GM18520 (cell line): ENCODE data around the gene MAGED1.

ENCODE experiments used
- ATAC-seq: cut with Tn5 transposase; IDR thresholded peaks from one replicate; pipeline ENCODE4 v1.9.1; 2021; ENCODE audit not compliant: unreplicated experiment

Gene MAGED1, protein sequence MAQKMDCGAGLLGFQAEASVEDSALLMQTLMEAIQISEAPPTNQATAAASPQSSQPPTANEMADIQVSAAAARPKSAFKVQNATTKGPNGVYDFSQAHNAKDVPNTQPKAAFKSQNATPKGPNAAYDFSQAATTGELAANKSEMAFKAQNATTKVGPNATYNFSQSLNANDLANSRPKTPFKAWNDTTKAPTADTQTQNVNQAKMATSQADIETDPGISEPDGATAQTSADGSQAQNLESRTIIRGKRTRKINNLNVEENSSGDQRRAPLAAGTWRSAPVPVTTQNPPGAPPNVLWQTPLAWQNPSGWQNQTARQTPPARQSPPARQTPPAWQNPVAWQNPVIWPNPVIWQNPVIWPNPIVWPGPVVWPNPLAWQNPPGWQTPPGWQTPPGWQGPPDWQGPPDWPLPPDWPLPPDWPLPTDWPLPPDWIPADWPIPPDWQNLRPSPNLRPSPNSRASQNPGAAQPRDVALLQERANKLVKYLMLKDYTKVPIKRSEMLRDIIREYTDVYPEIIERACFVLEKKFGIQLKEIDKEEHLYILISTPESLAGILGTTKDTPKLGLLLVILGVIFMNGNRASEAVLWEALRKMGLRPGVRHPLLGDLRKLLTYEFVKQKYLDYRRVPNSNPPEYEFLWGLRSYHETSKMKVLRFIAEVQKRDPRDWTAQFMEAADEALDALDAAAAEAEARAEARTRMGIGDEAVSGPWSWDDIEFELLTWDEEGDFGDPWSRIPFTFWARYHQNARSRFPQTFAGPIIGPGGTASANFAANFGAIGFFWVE

DNA sequence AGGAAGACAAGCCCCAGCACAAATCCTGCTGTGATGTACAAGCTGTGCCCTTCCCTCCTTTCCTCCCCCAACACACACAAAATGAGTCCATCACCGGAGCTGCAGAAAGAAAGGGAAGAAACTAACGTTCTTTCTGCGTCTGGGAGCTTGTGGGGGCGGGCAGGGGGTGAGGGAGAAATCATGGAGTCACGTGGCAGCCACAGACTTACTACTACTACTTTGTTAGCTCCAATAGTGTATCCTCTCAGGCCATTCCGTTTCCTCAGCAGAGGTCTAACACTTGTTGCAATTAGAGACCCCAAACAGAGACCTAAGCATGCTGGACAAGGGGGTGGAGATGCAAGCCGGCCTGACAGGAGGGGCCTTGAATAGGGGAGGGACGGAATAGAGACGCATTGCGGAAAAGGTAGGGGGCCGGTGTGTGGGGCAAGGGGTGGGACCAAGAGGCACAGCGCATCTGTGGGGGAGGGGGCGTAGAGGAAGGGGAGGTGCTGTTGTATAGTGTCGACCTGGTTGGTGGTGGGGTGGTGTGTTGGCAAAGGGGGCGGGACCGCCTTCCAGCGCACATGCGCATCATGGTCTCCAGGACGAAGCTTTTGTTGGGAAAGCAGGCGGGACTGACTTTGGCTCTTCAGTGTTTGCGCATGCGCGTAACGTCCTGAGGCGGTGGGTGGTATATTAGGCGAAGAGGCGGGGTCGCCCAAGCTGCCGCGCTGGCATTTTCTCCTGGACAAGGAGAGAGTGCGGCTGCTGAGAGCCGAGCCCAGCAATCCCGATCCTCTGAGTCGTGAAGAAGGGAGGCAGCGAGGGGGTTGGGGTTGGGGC lies at the start of gene MAGED1:
Gene MAGED1, plus strand, starts transcription at position 703 of the 825 bp plus-strand sequence. CDS start 682 bp downstream, outside the sequence.
- ATAC-seq, result peak; percentile 44

DNA sequence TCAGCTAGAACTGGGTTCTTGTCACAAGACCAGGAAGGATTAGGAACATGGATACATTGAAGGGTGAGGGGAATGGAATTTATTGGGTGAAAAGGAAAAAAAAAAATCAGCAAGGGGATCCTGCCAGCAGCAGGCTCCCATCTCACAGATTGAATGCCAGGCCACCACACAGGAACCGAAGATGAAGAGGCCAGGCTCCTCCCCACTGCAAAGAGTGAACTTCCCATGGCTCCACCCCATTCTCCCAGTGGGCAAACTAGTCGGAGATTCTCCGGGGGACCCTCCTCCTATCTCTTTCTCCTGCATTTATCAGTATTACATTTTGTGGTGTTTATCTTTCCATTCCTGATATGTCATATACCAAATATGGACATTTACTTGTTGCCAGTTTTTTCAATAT lies 46.0 kb upstream of the MAGED1 start:
- ATAC-seq, result no peak

DNA sequence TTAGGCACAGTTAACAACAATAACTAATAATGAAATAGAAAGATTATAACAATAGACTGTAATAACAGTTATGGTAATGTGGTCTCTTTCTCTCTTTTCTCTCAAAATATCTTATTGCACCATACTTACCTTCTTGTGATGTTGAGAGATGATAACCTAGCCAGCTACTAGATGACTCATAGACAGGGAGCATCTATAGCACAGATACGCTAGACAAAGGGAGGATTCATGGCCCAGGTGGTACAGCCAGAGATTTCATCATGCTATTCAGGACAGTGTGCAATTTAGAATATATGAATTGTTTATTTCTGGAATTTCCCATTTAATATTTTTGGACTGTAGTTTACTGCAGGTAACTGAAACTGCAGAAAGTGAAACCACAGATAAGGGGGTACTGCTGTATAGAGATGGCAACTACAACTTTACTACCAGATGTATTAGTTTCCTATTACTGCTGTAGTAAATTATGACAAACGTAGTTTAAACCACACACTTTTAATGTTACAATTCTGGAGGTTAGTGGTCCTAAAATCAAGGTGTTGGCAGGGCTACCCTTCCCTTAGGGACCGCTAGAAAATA lies 41.8 kb upstream of the MAGED1 start:
- ATAC-seq, result no peak

DNA sequence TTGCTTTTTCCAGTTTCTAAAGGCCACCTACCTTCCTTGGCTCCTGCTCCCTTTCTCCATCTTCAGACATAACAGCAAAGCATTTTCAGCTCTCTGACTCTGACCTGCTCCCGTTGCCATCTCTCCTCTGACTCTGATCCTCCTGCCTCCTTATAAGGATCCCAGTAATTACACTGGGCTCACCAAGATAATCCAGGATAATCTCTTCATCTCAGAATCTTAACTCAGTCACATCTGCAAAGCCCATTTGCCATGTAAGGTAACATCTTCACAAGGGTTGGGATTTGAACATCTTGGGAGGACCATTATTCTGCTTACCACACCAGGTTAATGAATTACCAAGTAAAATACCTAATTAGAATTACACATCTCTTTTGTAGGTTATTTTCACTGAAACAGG lies 41.3 kb upstream of the MAGED1 start:
- ATAC-seq, result no peak

DNA sequence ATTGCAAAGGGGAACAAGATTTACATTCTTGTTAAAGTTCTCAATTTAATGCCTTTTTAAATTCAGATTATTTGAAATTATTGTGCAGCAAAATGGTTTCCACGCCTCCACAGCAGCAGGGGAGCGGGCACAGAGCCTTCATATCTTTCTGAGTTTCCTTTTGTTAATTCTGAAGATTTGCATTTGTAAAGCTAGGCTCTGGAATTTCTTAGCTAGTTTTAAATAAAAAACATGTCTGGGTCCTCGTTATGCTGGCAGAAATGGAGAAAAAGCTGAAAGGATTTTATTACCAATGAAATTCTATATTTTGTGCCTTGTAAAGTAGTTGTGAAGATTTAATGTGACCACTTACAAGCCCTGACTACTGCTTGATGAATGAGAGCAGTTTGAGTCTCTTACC lies 40.8 kb upstream of the MAGED1 start:
- ATAC-seq, result no peak

DNA sequence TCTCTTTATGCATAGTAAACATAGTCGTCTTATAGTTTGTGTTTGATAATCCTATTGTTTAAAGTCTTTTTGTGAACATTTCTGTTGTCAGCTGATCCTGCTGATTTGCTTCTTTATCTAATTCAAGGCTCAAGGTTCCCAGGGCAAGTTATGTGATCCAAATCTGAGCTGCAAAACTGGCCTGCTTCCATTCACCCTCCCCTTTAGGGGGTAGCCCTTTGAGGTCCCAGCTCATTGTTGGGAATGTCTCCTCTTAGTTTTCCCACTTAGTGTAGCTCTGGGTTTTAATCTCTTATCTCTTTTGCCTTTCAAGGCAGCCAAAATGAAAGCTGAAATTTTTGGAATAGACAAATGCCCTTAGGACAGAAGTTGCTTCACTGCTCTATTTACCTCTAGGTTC lies 40.2 kb upstream of the MAGED1 start:
- no peak for ATAC-seq

DNA sequence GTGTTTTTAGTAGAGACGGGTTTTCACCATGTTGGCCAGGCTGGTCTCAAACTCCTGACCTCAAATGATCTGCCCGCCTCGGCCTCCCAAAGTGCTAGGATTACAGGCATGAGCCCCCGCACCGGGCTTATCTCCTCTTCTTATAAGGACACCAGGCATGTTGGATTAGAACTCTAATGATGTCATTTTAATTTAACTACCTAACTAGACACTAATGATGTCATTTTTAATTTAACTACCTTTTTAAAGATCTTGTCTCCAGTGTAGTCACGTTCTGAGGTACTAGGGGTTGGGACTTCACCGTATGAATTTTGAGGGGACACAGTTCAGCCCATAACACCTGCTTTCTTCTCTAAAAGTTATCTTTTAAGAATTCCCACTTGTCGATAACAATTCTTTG lies 37.7 kb upstream of the MAGED1 start:
- no peak for ATAC-seq

DNA sequence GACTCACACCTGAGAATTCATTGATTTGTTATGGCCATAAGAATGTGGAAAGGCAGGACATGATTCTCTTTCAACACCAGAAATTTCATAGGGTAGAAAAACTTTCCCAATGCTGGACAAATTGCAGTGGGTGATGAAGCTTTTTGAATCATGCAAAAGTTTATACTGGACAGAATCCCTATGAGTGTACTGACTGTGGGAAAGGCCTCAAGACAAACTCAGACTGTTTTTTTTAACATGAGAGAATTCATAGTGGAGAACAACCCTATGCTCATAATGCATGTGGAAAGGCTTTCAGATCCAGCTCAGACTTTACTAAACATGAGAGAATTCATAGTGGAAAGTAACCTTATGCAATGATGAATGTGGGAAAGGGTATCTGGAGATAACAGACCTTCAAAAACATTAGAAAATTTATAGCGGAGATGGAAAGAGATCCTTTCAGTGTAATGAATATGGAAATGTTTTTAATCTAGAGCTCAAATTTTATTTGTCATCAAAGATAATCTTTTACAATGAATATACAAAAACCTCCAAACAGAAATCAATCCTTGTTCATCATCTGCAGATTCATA lies 36.2 kb upstream of the MAGED1 start:
- ATAC-seq, result no peak

DNA sequence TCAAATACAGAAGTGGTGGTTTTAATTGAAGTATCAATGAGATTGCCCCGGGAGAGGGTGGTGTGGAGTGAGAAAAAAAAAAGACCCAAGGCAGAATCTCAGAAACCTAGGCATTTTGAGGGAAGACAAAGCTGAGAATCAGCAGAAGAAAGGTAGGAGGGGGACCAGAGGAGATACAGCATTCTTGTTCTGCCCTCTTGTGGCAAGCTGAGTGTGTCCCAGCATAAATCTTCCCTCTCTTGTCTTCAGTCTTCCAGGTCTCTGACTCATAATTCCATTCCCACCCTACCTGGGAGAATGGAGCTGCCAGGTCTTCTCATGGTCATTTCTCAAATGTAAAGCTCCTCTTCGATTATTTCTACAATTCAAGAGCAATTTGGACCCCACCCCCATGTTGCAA lies 32.7 kb upstream of the MAGED1 start:
- ATAC-seq, result no peak

DNA sequence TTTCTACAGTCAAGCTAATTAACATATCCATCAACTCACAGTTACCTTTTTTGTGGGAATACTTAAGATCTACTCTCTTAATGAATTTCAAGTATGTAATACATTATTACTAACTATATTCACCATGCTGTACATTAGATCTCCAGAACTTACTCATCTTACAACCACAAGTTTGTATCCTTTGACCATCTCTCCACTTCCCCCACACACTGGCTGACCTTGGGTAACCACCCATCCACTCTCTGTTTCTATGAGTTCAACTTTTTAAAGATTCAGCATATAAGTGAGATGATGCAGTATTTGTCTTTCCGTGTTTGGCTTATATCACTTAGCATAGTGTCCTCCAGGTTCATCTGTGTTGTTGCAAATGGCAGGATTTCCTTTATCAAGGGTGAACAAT lies 30.5 kb upstream of the MAGED1 start:
- peak; percentile 89 for ATAC-seq

DNA sequence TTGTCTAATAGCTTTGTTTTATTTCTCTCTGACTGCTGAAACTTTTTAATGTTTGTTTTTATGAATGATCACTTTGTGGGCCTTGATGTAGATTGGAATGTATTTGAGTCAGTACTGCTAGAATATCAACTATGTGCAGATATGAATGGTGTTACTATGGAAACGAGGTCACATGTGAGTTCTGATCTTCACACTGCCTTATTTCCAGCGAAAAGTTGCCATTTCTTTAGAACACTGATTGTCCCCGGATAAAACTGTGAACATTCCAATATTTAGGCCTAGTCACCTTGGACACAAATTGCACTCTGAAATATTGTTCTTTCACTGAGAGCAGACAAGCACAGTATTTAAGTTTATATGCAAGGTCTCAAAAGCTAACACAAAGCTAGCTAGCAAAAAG lies 27.2 kb upstream of the MAGED1 start:
- ATAC-seq, result no peak

DNA sequence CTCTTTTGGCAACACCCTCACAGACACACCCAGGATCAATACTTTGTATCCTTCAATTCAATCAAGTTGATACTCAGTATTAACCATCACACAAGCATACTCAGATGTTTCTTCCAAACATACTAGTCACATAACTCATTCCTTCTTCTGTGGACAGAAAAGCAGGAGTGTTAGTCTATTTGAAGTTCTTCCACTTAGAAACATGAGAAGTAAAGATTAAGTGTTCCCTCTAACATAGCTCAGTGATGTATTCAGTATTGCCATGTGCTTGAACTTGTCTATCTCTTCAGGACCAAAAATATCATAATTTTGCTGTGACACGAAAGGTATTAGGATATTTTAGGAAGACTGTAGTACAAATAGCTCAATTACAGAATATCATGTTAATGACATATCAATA lies 25.8 kb upstream of the MAGED1 start:
- no peak for ATAC-seq

DNA sequence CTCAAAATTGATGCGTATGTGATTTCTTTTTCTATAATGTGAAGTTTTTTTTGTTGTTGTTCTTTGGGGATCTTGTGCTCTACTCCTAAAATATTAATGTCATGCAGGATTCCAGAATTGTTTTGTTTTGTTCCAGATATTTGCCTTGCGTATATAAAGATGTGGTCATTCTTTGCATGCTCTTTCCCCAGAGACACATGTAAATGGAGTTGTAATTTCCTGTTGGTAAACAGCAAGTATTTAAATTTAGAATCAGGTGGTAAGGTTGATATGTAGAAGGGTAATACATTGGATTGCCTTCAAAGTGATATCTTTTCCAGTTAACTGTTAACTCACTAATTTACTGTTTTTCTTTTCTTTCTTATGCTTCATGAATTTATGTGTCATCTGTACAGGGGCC lies 23.1 kb upstream of the MAGED1 start:
- no peak for ATAC-seq

DNA sequence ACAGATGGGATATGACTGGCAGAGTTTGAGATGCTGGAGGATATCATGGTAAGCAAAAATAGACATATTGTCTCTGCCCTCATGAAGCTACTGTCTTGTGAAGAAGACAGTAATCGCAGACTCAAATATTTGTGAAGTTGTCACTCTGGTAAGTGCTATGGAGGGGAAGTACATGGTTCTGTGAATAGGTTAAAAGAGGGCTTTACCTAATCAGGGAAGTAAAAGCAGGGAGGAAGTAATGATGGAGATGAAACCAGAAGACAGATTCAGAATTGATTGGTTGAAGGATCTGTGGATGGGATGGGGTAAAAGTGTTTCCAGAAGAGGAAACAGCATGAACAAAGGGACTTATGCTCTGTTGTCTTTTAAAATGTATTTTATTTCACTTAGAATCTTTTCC lies 19.3 kb upstream of the MAGED1 start:
- ATAC-seq, result no peak

DNA sequence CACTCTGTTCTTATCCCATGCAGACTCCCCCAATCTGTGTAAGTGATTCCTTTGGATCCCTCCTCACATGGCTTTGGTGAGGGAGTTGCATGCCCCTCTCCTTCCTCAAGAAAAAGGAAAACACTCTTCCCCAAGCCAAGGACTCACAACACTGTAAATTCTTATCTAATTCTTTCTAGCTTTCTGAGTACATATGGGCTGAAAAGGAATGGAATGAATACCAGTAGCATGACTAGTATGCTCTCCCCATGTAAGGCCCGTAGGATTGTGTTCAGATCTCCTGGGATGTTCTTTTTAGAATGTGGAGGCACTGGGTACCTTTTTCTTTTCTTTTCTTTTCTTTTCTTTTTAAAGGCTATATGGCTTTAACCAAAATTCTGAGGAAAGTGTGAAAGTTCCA lies 17.0 kb upstream of the MAGED1 start:
- no peak for ATAC-seq

DNA sequence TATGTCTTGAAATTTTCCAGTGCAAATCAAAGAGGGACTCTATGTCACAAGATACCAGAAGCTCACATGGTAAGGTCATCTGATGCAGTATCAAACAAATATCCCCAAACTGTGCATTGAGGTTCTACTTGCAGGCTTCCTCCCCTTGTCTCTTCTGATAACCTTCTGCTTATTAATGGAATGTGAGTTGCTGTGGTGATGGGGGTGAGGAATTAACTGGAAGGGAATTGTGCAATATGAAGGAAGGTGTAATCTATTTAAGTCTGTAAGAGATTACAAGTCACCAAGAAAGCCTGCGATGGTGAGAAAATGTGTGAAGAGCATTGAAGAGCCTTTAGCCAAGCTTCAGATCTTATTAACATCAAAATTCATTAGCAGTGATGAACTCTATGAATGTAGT lies 15.4 kb upstream of the MAGED1 start:
- no peak for ATAC-seq

DNA sequence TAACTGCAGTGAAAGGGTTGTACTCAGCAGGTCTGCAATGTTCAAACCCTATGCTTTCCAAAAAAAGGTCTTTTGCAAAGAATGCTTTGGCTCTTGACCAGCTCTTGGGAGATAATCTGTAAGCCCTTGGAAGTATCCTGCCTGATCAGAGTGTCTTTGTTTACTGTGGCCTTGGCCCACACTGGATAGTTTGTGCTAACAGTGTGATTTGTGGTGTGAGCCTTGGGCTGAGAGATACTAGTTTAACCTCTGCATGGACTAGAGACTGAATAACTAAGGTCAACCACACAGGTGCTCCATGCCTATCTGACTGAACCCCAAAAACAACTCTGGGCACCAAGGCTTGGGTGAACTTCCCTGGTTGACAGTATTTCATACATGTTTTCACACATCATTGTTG lies 3.6 kb upstream of the MAGED1 start:
- no peak for ATAC-seq

DNA sequence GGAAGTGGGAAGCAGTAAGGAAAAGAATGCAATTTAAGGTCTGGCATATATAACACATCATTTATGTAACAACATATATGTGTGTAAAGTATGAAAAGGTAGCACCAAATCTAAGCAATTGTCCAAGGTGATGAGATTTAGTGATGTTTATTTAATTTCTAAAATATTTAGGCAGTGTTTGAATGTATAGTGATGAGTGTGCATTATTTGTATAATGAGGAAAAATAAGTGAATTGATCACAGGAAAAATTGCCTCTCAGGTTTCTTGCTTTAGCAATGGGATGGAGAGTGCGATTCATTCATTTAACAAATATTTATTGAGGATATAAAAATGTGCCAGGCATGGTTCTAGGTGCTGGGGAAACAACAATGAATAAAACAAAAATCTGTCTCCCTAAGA lies 2.2 kb upstream of the MAGED1 start:
- no peak for ATAC-seq

DNA sequence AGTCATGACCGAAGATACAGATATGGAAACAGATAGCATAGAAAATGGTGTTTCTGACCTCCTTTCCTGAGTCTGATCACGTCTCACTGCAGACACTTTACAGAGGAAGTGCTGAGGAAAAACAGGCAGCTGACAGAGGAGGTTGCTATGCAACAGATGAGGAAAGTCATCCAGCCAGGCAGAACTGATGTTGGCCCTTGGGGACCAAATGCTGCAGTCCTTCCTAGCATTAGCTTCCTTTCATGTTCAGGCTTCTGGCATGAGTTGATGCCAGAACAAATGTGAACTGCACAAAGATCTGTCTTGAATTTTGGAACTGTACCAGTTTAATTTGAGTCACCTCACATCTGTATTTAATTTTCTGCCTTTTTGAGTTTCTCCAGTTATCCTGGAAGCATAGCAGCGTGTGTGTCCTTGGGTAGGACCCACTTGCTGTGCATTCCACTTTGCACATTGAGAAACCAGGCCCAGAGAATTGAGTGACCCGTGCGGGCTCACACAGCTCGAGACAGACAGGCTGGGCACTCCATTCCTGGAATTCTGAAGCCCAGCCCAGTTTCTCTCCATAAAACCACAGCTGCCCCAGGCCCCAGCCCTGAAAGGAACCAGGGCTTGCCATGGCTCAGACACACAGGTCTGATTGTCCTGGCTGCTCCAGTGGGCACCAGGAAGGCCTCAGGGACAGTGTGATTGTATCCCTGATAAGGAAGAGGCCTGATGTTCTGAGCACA lies 1.4 kb upstream of the MAGED1 start:
- no peak for ATAC-seq
